NOMO-1 treated with DMSO at 0.1 percent for 48 hours (cell line): ENCODE measurements around the gene KRTAP4-16.
A peak's percentile ranks its signal among the peaks of the same experiment; 100 is the strongest.
"Not testable (repeated sequence)": the region's sequence is repeated elsewhere in the genome, so short reads cannot be mapped to it uniquely, and the experiment has no call there.

Experiments used
- DNase-seq: peaks from one replicate; lab custom pipeline; 2025; ENCODE audit not compliant: unreplicated experiment; lab: John Stamatoyannopoulos, UW

The KRTAP4-16 gene

DNA sequence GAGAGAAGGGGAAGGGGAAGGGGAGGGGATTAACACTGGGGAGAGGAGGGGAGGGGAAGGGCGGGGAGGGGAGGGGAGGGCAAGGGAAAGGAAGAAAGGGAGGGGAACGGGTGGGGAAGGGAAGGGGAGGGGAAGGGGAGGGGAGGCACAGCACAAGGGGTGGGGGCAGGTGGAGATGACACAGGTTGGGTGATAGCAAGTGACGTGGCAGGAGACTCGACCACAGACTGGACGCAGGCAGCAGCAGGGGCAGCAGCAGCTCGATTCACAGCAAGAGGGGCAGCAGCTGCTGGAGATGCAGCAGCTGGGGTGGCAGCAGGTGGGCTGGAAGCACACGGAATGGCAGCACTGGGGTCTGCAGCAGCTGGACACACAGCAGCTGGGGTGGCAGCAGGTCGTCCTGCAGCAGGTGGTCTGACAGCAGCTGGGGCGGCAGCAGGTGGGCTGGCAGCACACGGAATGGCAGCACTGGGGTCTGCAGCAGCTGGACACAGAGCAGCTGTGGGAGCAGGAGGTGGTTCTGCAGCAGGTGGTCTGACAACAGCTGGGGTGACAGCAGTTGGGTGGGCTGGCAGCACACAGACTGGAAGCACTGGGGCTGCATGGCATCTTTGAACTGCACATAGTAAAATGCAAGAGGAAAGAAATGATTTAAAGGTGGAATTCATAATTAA, at the start of gene KRTAP4-16:
Gene KRTAP4-16 (minus strand): TSS at position 624 of the 674 bp plus-strand sequence. CDS start 0 bp downstream, at position 624.
- DNase-seq, result no peak

GRCh38 chr17:41151525-41151924, 49.5 kb upstream of the KRTAP4-16 start:
- no peak for DNase-seq

- DNase-seq, result no peak
These were observed 48.0 kb upstream of the KRTAP4-16 start for GRCh38 chr17:41150026-41150425.

DNA sequence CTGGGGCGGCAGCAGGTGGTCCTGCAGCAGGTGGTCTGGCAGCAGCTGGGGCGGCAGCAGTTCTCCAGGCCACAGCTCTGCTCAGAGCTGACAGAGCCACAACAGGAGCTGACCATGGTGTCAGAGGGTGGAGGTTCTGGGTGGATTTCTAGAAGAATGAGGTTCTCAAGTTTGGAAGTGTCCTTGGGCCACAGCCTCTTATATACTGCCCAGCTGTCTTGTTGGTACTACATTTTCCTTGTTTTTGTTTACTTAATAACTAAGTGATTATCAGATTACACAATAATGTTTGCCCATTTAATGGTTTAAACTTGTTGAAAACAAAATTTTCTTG, 47.6 kb upstream of the KRTAP4-16 start, which contains the start of gene KRTAP4-5:
Gene KRTAP4-5 (minus strand): TSS at position 174 of the 334 bp plus-strand sequence. CDS start 58 bp downstream, at position 116.
- DNase-seq, result no peak

DNA sequence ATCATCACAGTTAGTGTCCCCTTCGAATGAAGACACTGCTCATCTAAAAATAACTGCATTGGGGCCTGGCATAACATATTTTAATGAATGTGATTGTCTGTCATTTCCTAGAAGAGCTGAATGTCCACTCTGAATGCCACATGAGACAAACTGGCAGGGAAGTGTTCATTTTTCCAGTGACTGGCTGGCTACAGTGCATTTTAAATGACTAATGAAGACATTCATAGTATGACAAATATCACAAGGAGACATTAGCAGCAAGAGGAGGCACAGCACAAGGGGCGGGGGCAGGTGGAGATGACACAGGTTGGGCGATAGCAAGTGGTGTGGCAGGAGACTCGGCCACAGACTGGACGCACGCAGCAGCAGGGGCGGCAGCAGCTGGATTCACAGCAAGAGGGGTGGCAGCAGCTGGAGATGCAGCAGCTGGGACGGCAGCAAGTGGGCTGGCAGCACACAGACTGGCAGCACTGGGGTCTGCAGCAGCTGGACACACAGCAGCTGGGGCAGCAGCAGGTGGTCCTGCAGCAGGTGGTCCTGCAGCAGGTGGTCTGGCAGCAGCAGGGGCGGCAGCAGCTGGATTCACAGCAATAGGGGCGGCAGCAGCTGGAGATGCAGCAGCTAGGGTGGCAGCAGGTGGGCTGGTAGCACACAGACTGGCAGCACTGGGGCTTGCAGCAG, 47.1 kb upstream of the KRTAP4-16 start:
- not testable (repeated sequence) for DNase-seq

GRCh38 chr17:41147531-41148204, 45.7 kb upstream of the KRTAP4-16 start:
- DNase-seq, result no peak

DNA sequence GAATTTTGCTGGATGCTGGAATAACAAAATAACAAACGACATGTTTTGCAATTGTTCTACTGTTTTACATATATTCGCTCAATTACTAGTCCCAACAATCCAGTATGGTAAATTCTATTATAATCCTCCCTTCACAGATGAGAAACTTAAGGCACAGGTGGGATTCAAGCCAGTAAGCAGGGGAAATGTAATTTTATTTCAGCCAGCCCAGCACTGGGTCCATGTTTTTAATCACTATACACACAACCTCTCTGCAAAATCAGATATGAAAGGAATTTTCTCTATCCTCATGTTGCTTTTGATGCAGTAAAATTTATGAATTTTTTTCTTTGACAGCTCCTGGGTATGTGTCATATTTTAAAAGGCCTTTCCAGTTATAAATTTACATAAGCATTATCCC, 43.3 kb upstream of the KRTAP4-16 start:
- DNase-seq, result no peak

DNA sequence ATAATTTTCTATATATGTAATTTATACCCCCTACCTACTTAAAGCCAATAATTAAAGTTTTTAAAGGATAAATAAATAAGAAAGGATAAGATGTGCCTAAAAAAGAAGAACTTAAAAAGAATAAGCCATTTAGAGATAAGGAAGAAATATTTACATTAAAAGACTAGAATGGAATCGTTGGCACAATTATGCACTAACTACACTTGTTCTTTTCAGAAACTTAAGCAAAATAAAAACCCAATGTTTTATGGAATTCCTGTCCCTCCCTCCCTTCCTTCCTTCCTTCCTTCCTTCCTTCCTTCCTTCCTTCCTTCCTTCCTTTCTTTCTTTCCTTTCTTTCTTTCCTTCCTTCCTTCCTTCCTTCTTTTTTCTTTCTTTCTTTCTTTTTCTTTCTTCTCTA, 42.8 kb upstream of the KRTAP4-16 start:
- DNase-seq, result no peak

DNA sequence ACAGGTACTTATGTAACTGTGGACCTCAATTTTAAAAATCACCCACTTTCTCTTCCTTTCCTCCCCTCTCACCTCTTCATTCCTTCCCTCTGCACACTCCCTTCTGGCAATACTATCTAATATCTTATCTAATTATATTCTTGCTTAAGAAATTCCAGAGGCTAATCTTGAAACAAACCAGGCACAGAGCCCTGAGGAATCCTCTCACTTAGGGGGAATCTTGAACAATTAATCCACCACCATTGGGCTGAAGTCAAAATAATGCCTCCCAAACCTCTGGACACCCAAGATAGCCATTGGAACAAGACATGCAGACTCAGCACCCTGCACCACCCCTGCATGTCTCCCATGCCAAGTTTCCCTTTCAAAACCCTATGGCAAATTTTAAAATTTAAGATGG, 39.4 kb upstream of the KRTAP4-16 start:
- DNase-seq, result no peak

- DNase-seq, result no peak
These were observed 38.5 kb upstream of the KRTAP4-16 start, which contains the start of gene KRTAP4-6 for GRCh38 chr17:41140360-41141131. TSS of gene KRTAP4-6 (minus strand) at chr17:41140544. CDS start at chr17:41140487, 57 bp downstream.

DNA sequence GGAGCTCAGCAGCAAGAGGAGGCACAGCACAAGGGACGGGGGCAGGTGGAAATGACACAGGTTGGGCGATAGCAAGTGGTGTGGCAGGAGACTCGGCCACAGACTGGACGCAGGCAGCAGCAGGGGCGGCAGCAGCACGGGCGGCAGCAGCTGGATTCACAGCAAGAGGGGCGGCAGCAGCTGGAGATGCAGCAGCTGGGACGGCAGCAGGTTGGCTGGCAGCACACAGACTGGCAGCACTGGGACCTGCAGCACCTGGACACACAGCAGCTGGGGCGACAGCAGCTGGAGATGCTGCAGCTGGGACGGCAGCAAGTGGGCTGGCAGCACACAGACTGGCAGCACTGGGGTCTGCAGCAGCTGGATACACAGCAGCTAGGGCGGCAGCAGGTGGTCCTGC, 37.9 kb upstream of the KRTAP4-16 start:
- not testable (repeated sequence) for DNase-seq

DNA sequence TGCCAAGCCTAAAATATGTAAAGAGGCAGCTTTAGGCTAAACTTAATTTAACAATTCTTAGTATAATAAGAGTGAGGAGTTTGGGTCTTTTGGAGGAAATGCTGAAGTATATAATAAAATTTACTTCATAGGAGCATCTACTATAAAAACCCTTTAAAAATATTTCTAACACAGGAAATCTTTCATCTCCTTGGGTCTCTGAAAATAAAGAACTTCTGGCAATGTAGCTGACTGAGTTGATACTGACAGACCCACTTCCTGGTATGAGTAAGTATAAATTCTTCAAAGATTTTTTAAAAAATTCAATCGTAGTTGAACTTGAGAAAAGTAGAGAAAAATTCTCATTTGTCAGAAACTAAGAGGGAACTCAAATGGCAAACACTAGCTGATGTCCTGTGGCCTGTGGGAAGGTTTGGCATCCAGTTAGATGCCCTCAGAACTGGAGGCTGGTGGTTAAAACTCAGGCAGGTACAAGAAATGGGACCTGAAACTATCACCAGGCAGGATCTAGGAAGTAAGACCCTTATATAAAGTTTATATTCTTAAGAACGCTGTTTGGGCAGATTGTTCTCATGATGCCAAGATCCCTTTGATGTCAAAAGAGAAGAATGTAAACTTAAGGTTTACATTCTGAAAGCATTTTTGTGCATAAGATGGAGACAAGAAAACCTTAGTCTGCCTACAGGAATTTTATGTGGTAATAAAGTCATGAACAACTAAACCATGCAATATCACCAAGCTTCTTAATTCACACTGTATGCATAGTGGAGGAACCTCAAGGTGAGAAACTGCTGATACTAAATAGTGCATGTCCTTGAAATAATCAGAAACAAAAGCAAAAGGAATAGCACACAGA, 32.1 kb upstream of the KRTAP4-16 start:
- DNase-seq, result no peak

- peak; percentile 35 for DNase-seq
These were observed 30.0 kb upstream of the KRTAP4-16 start for GRCh38 chr17:41131979-41132378.

DNA sequence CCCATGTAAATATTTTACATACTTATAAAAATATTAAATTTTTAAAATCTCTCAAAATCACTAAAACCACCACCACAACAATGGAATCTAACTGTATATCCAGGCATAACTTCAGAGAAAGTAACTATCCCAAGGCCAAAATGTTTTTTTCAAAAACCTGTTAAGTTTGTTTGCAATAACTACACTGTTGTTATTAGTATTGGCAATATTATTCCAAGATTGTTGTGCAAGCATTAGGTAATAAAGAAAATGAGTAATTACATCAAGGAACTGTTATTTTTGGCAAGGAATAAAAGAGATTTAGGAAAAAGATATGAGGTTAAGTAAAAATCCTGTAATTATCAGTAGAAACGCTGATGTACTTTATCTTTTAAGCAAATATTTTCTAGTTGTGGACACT, 25.4 kb upstream of the KRTAP4-16 start:
- DNase-seq, result no peak

GRCh38 chr17:41126412-41126811, 24.4 kb upstream of the KRTAP4-16 start:
- DNase-seq, result no peak

GRCh38 chr17:41125064-41125463, 23.1 kb upstream of the KRTAP4-16 start:
- DNase-seq, result no peak

- not testable (repeated sequence) for DNase-seq
These were observed 22.0 kb upstream of the KRTAP4-16 start, which contains the start of gene KRTAP4-12 for GRCh38 chr17:41123991-41124371. TSS of gene KRTAP4-12 (minus strand) at chr17:41124182. CDS start at chr17:41124122, 60 bp downstream.

DNA sequence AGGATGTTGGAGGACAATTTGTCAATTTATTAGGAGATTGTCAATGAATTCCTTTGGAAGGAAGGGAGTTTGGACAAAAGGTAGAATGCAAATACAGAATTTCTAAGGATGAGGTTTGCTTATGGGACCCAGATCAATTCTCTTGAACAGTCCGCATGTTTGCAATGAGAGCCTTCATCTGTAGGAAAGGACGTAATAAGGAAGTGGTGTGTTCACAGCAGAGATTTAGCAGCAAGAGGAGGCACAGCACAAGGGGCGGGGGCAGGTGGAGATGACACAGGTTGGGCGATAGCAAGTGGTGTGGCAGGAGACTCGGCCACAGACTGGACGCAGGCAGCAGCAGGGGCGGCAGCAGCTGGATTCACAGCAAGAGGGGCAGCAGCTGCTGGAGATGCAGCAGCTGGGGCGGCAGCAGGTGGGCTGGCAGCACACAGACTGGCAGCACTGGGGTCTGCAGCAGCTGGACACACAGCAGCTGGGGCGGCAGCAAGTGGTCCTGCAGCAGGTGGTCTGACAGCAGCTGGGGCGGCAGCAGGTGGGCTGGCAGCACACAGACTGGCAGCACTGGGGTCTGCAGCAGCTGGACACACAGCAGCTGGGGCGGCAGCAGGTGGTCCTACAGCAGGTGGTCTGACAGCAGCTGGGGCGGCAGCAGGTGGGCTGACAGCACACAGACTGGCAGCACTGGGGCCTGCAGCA, 21.4 kb upstream of the KRTAP4-16 start:
- DNase-seq, result not testable (repeated sequence)

- DNase-seq, result no peak
These were observed 19.7 kb upstream of the KRTAP4-16 start for GRCh38 chr17:41121742-41122141.
